Hematopoietic multipotent progenitor cell treated with erythropoietin and hydrocortisone succinate and interleukin-3 and kit ligand, for 15 days (in vitro differentiated cells): Measurements from ENCODE around the gene ZNF467.

ENCODE experiments used
- DNase-seq: peaks from one replicate; pipeline ENCODE4 v3.0.0-alpha.2; 2015; ENCODE audit warnings: low spot score

Gene ZNF467

GRCh38 chr7:149773446-149774236, at the start of gene ZNF467:
Gene ZNF467, minus strand, starts transcription at chr7:149773588. Its CDS starts 2,556 bp downstream, at chr7:149771032.
- no peak for DNase-seq

- DNase-seq = no peak
These were observed 49.1 kb upstream of the ZNF467 start for GRCh38 chr7:149822353-149822943.

GRCh38 chr7:149821191-149822148, 48.1 kb upstream of the ZNF467 start:
- DNase-seq = no peak

GRCh38 chr7:149820622-149821190, 47.3 kb upstream of the ZNF467 start:
- no peak for DNase-seq

DNA sequence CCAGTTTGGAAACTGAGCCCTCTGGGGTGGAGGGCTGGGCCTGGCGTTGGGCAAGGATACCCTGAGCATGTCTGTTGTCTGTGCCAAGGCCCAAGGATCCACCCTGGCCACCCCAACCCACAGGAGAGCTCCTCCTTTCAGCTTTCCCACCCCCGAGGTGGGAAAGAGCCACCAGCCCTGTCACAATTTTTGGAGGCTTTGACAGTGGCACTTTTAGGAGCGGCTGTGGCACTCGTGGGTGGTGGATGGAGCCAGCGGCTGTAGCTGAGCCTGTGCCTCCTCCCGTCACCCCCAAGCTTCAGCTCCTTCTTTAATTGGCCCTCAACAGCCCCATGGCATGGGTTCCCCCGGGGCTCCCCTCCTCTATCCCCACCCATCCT, 46.6 kb upstream of the ZNF467 start:
- no peak for DNase-seq

GRCh38 chr7:149819141-149819960, 46.0 kb upstream of the ZNF467 start:
- DNase-seq = no peak

- no peak for DNase-seq
These were observed 45.1 kb upstream of the ZNF467 start for GRCh38 chr7:149818536-149818840.

DNA sequence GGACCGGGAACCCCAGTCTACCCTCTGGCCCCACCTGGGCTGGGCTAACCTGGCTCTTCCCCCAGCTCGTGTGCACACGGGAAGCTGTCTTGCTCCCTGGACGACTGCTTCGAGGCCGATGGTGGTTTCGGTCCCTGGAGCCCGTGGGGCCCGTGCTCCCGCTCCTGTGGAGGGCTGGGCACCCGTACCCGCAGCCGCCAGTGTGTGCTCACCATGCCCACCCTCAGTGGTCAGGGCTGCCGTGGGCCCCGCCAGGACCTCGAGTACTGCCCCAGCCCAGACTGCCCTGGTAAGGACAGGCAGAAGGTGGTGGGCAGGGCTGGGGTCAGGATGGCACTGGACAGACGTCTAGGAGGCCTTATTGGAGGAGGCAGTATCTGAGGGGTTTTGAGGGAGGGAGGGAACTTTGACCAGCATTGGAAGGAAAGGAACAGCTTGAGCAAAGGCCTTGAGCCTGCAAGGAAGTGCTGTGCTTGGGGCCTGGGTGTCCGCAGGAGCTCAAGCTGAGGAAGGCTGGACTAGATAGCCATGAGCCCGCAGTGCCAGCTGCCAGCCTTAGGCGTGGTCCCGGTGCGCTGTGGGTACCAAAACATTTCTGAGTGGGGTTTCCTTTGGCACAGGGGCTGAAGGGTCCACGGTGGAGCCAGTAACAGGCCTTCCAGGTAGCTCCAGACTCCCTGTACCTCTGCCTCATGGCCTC, 44.6 kb upstream of the ZNF467 start:
- no peak for DNase-seq

DNA sequence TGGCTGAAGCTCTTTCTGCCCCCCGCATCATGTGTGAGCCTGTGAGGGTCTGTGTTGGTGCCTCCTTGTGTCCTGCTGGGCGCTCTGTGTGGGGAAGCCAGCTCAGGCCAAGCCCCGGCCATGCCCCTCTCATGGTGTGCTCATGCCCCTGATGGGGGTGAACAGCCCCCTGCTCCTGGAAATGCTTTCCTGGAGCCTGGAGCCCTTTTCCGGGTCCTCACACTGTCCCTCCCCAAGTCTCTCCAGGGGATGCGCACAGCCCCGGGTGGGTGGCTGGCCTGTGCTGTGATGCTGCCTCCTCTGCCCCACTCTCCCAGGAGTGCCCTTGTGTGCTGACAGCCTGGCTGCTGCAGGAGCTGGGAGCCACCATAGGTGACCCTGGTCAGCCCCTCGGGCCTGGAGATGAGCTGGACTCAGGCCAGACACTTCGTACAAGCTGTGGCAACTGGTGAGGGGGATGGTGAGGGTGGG, 43.9 kb upstream of the ZNF467 start:
- no peak for DNase-seq

GRCh38 chr7:149816794-149817193, 43.4 kb upstream of the ZNF467 start:
- no peak for DNase-seq

DNA sequence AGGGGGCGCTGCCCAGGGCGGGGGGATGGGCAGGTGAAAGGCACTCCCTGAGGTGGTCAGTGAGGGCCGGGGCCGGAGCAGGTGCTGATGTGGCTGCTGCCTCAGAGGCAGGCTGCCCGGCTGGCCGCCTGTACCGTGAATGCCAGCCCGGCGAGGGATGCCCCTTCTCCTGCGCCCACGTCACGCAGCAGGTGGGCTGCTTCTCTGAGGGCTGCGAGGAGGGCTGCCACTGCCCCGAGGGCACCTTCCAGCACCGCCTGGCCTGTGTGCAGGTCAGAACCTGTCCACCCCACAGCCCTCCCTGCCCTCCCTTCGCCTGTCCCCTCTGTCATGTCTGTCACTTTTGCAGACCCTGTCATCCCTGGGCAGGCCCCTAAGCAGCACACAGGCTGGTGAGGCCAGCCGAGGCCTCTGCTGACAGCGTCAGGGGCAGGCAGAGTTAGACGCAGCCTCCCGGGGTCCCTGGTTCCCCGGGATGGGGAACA, 42.9 kb upstream of the ZNF467 start:
- no peak for DNase-seq

DNA sequence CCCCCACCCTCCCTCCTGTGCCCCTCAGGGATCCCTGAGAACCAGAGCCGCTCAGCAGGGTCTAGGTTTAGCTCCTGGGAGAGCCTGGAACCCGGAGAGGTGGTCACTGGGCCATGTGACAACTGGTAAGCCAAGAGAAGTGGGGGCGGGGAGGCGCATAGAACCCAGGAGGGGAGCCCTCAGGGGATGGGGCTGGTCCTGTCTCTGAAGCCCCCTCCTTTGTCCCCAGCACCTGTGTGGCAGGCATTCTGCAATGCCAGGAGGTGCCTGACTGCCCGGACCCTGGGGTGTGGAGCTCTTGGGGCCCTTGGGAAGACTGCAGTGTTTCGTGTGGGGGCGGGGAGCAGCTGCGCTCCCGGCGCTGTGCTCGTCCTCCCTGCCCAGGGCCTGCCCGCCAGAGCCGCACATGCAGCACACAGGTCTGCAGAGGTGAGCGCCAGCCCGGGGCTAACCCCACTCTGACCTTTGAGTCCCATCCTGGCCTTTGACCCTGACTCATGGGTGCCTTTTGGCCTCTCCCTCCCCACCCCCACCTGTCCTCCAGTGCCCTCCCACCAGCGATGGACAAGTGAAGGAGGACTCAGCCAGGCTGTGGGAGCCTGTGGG, 42.4 kb upstream of the ZNF467 start:
- DNase-seq = no peak

DNA sequence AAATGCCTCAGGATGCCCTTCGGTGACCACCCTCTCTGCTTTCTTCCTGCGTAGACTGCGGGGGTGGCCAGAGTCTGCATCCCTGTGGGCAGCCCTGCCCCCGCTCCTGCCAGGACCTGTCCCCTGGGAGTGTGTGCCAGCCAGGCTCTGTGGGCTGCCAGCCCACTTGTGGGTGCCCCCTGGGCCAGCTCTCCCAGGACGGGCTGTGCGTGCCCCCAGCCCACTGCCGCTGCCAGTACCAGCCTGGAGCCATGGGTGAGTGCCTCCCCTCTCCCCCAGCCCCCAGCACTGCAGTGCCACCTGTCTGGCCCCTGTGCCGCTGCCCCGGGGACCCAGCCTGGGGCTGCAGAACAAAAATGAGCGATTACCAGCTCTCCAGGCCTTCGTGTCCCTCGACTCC, 41.7 kb upstream of the ZNF467 start:
- no peak for DNase-seq

- DNase-seq = no peak
These were observed 41.1 kb upstream of the ZNF467 start for GRCh38 chr7:149814494-149814893.

DNA sequence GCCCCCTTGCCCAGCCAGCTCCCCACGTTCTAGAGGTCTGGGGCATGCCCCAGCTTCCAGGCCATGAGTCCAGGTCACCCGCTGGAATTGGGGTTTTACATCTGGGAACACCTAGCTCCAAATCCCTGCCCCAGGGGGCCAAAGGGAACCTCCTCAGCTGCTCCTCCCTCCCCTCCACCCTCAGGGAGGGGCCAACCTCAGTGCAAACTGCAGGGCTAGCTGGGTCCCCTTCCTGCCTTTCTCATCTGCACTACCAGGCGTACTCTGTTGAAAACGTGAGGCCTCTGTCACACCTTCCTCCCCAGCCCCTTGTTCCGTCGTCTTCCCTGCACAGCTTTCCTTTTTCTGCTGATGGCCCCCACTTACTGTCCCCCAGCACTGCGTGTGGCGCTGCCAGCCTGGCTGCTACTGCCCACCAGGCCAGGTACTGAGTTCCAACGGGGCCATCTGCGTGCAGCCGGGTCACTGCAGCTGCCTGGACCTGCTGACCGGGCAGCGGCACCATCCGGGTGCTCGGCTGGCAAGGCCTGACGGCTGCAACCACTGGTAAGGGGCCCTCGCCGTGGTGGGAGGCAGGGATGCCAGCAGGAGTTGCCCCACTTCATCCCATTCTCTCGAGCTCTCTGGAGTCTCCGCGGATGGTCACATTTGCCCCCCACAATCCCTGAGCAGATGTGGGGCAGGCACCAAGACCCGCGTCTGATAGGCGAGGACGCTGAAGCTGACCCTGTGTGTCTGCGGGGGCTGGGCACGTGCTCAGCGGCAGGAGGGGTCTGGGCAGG, 40.1 kb upstream of the ZNF467 start:
- no peak for DNase-seq

GRCh38 chr7:149811831-149812490, 38.6 kb upstream of the ZNF467 start:
- DNase-seq = no peak

DNA sequence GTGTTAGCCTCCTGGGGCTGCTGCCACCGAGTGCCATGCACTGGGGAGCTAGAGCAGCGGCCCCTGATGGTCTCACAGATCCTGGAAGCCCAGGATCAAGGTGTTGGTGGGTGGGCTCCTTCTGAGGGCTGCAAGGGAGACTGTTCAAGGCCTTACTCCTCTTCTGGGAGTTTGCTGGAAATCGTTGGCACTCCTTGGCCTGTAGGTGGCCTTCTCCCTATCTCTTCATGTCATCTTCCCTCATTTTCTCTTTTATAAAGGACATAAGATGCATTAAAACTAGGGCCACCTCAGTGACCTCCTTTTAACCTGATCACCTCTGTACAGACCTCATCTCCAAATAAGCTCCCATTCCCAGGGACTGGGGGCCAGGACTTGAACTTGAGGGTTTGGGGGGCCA, 37.8 kb upstream of the ZNF467 start:
- DNase-seq = no peak

- no peak for DNase-seq
These were observed 35.8 kb upstream of the ZNF467 start for GRCh38 chr7:149809215-149809614.

DNA sequence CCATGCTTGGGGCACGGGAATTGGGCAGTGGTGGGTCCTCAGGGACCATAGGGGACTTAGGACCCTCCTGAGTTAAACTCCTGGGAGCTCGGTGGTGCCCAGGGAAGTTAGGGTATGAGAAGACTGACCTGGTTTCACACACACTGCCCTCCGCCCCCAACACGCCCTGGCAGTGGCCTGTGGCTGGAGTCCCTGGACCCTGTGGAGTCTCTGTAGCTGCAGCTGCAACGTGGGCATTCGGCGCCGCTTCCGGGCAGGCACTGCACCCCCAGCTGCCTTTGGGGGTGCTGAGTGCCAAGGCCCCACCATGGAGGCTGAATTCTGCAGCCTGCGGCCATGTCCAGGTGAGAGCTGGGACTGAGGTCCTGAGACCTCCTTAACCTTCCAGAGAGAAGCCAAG, 34.9 kb upstream of the ZNF467 start:
- no peak for DNase-seq
